NCI-H1092 (cell line): Measurements from ENCODE around the gene ATP2B2.
A peak's percentile ranks its signal among the peaks of the same experiment; 100 is the strongest.

Experiments used
- DNase-seq: peaks from one replicate; lab custom pipeline; 2025; lab: John Stamatoyannopoulos, UW

The ATP2B2 gene

GRCh38 chr3:10447527-10448260 lies 57.7 kb downstream of the ATP2B2 start:
- DNase-seq, result no peak

DNA sequence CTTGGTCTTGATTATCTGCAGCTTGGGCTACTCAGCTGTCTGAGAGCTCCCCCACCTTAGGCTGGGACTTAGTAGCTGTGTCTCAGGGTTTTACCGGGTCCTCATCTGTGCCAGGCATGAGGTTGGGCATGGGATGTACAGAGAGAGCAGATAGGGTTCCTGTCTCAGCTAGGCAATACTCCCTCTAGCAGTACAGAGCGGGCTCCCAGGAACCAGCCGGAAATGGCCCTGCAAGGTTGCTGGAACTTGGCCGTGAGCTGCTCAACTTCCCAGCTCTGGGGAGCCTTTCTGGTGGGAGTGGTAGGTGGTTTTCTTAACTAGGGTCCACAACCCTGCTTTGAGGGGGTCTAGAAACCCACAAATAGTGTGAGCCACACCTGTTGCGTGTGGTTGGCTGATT lies 58.3 kb downstream of the ATP2B2 start:
- no peak for DNase-seq

- DNase-seq, result no peak
Measured at GRCh38 chr3:10445561-10446175, 59.7 kb downstream of the ATP2B2 start.

DNA sequence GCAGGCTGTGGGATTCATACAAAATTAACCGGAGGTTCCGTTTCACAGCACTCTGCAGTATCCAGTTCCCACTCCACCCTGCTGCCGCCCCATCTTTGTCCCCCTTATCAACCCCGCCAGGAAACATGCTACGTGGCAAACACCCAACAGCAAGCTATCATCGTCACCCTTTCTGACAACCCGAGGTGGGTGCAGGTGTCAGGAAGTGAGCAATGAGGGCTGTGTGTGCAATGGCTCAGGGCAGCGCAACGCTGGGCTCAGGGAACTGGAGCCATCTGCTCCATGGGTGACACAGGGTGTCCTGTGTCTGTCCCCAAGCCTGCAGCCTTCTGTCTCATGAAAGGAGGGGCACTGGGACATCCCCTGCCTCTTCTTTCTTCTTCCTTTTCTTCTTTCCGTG lies 60.9 kb downstream of the ATP2B2 start:
- DNase-seq, result no peak

DNA sequence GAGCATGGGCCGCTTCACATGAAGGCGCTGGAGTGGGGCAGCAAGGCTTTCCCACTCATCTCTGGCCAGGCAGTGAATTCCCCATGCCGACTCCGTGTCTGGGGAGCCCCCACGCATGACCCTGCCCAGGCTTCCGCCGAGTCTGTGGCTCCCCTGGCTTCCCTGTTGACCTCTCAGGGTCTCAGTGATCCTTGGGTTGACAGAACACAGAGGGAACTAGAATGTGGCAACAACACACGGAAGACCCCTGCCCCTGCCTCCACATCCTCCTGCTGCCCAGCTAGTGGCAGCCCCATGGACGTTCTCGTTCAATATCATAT lies 61.3 kb downstream of the ATP2B2 start:
- DNase-seq, result no peak

- DNase-seq, result no peak
Measured at GRCh38 chr3:10443272-10444109, 61.9 kb downstream of the ATP2B2 start.

DNA sequence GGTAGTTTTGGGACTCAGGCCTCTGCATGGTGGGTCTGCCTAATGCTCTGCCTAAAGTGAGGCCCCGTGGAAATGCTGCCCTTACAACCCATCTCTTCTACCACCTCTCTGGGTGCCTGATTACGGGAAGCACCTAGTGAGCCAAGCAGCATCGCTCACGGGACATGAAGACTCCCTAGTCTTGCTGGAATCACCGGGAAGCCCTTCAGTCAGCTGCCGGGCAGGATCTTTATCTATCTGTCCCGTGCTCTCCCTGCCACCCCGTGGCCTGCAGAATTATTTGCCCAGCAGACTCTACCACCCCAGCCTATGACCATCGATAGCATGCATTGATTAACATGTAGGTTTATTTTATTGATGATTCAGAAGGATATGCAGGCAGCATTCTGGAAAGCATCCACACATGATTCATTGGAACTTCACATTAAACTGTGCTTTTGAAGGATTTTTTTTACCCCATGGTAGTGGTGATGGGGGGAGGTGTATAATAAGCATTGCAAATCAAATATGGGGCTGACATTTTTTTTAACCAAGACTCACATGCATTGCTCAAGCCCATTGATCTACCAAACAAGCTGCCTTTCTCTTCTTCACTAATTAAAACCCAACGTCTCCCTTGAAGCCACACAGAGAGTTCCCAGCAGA lies 63.1 kb downstream of the ATP2B2 start:
- no peak for DNase-seq

GRCh38 chr3:10440684-10441083 lies 64.7 kb downstream of the ATP2B2 start:
- DNase-seq, result no peak

GRCh38 chr3:10438902-10439610 lies 66.3 kb downstream of the ATP2B2 start:
- DNase-seq, result no peak

DNA sequence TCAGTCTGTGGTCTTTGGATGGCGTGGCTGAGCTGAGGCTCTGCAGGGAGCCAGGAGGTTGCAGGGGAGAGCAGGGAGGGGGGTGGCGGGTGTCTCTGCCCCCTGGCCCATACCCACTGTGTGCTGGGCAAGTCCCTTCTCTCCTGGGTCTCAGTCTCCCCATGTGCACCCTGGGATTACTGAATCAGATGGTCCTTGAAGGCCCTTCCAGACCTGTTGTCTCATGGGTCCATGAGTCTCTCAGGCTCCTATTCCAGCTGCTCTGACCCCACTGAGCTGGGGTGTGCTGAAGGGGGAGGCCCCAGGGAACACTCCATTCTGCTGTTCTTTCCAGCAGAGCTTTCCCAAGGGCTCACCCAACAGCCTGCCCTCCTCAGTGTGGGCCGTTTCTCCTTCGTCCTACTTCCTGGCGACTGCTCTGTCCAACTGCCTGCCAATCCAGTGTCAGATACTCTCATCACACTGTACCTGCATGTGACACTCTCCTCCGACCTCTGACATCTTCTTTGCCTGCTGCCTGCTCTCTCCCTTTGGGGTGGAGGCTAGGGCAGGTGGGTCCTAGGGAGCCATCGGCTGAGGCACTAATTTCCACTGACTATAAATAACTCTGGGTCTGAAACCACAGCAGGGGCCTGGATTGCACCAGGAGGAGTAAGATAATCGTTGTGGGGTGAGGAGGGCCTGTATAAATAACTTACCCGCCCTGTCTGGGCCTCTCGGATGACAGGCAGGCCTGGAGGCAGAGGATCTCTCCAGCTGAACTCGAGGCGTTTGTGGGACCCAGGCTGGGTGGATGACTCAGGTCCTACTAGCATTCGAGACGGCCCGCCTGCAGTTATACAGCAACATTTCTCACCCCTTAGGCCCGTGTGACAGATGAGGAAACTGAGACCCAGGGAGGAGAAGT lies 67.1 kb downstream of the ATP2B2 start:
- no peak for DNase-seq

- no peak for DNase-seq
Measured at GRCh38 chr3:10437272-10437994, 68.0 kb downstream of the ATP2B2 start.

DNA sequence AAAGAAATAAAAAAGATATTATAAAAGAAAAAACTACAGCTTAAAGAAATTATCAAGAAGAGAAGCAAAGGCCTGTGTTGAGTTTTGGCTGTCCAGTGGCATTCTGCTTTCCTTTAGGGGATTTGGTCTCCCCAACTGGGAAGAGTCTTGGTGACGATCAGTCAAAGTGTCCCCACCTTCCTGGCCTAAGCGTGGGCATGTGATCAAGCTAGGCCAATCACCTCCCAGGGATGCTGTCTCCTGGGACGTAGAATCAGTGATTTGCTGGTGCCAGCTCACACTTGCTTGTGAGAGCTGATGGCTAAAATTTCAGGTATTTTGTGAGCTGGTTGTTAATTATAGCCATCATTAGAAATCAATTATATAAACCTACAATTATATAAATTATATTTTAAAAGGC lies 69.5 kb downstream of the ATP2B2 start:
- DNase-seq, result no peak

DNA sequence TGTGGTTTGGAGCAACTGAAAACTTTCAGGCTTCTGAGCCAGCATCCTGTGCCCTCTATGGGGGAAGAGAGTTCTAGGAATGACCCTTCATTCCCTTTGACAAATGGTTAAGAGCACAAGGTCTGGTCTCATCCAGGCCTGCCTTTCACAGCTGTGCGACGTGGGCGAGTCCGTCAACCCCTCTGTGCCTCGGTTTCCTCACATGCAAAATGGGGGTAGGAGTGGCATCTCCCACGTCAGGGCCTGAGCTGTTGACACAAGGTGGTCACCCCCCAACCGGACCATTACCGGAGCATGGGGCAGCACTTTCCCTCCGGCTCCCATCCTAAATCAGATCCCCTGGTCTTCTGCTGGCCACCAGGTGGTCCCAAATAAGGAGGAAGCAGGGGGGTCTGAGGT lies 70.4 kb downstream of the ATP2B2 start:
- DNase-seq, result no peak

DNA sequence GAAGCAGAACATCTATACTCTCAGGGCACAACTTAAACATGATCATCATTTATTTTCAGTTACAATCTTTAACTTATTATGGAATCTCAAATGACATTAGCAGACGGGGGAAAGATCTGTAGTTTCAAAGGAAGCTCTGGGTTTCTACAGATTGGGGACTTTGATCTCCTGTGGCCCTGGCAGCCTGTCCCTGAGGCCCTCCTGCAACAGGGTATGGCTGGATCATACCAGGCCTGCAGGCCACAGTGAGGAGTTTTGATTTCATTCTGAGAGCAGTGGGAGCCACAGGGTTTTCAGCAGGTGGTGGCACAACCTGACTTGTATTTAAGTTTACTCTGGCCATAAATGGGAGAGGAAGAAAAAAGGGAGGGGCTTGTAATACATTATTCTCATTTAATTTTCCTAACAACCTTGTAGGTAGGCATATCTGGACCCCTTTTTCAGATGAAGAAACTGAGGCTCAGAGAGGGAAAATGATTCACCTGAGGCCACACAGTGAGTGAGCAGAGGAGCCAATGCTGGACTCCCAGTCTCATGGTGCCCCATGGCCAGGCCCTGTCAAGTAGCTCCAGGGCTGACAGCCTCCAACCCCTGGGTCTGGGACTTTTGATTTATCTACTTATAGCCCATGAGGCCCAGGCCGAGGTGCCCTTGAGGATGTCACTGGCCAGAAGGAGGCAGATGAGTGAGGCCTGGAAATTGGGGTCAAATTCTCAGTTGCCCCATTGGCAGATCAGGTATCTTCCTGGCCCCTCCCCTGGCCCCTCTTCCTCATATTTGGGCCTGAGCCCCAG lies 71.0 kb downstream of the ATP2B2 start:
- no peak for DNase-seq

GRCh38 chr3:10432931-10433330 lies 72.5 kb downstream of the ATP2B2 start:
- no peak for DNase-seq

- peak; percentile 24 for DNase-seq
Measured at GRCh38 chr3:10432156-10432845, 73.1 kb downstream of the ATP2B2 start.

- DNase-seq, result no peak
Measured at GRCh38 chr3:10430805-10431204, 74.6 kb downstream of the ATP2B2 start.

- DNase-seq, result no peak
Measured at GRCh38 chr3:10428406-10429091, 76.8 kb downstream of the ATP2B2 start.
